OCI-LY1 (cell line): ENCODE data around the gene PAFAH1B1.

ENCODE experiments used
- H2AFZ ChIP-seq: fragments of 200-600 bp; sonication (generic), shearing (Covaris generic); 2 replicates; pipeline ENCODE4 v1.6.0; 2014; ENCODE audit warnings: antibody characterized with exemption, mild to moderate bottlenecking, low read length
- H3F3A ChIP-seq: fragments of 200-600 bp; sonication (generic), shearing (Covaris generic); 2 replicates; pipeline ENCODE4 v1.6.0; 2014; ENCODE audit warnings: mild to moderate bottlenecking, antibody characterized with exemption, low read length, moderate library complexity; ENCODE audit not compliant: insufficient read depth
- H3K27ac ChIP-seq: fragments of 200-600 bp; sonication (generic); 2 replicates; pipeline ENCODE4 v1.5.1; 2014; ENCODE audit warnings: low read length, mixed run types, mild to moderate bottlenecking, low read depth; ENCODE audit not compliant: poor library complexity, severe bottlenecking
- H3K27me3 ChIP-seq: fragments of 200-600 bp; sonication (generic); 2 replicates; pipeline ENCODE4 v1.6.0; 2014; ENCODE audit warnings: antibody characterized with exemption, mild to moderate bottlenecking, low read length, moderate library complexity; ENCODE audit not compliant: insufficient read depth
- H3K36me3 ChIP-seq: fragments of 200-600 bp; sonication (generic); 2 replicates; pipeline ENCODE4 v1.6.1; 2014; ENCODE audit warnings: mild to moderate bottlenecking, antibody characterized with exemption, low read length, moderate library complexity, mixed read lengths; ENCODE audit not compliant: insufficient read depth
- H3K4me1 ChIP-seq: fragments of 200-600 bp; sonication (generic); 2 replicates; pipeline ENCODE4 v1.5.1; 2014; ENCODE audit warnings: mild to moderate bottlenecking, low read length, moderate library complexity; ENCODE audit not compliant: insufficient read depth, severe bottlenecking
- H3K4me2 ChIP-seq: fragments of 200-600 bp; sonication (generic), shearing (Covaris generic); 2 replicates; pipeline ENCODE4 v1.6.1; 2014; ENCODE audit warnings: low read length
- H3K4me3 ChIP-seq: fragments of 200-600 bp; sonication (generic); 2 replicates; pipeline ENCODE4 v1.5.1; 2014; ENCODE audit warnings: low read length, low read depth, mild to moderate bottlenecking, mixed read lengths; ENCODE audit not compliant: poor library complexity, severe bottlenecking
- H3K79me2 ChIP-seq: fragments of 200-600 bp; shearing (Covaris generic); 2 replicates; pipeline ENCODE4 v1.6.1; 2016; ENCODE audit warnings: mixed run types, low read length, mixed read lengths; ENCODE audit not compliant: insufficient read depth
- H3K9ac ChIP-seq: fragments of 200-600 bp; sonication (generic), shearing (Covaris generic); 2 replicates; pipeline ENCODE4 v1.6.1; 2014; ENCODE audit warnings: mild to moderate bottlenecking, low read length, mixed read lengths
- H3K9me2 ChIP-seq: fragments of 200-600 bp; sonication (generic), shearing (Covaris generic); 2 replicates; pipeline ENCODE4 v1.6.1; 2014; ENCODE audit warnings: low read depth, mild to moderate bottlenecking, low read length, mixed read lengths
- H3K9me3 ChIP-seq: fragments of 200-600 bp; shearing (Covaris generic); 2 replicates; pipeline ENCODE4 v1.6.1; 2014; ENCODE audit warnings: low read length, mixed read lengths
- H4K20me1 ChIP-seq: fragments of 200-600 bp; sonication (generic), shearing (Covaris generic); 2 replicates; pipeline ENCODE4 v1.6.0; 2016; ENCODE audit warnings: mild to moderate bottlenecking, low read length; ENCODE audit not compliant: insufficient read depth
- EZH2 ChIP-seq: fragments of 200-600 bp; sonication (generic), shearing (Covaris generic); IDR thresholded peaks from 2 replicates; pipeline ENCODE4 v1.8.0; 2017; ENCODE audit warnings: borderline replicate concordance, mixed run types, mild to moderate bottlenecking, antibody characterized with exemption, low read length, moderate library complexity, mixed read lengths
- TF ChIP-seq, protein P1 (sequence below): fragments of 200-600 bp; sonication (generic), shearing (Covaris generic); IDR thresholded peaks from 2 replicates; pipeline ENCODE4 v1.5.1; 2017; ENCODE audit warnings: mild to moderate bottlenecking, antibody characterized with exemption, low read length, moderate library complexity, mixed read lengths

PAFAH1B1 gene

DNA sequence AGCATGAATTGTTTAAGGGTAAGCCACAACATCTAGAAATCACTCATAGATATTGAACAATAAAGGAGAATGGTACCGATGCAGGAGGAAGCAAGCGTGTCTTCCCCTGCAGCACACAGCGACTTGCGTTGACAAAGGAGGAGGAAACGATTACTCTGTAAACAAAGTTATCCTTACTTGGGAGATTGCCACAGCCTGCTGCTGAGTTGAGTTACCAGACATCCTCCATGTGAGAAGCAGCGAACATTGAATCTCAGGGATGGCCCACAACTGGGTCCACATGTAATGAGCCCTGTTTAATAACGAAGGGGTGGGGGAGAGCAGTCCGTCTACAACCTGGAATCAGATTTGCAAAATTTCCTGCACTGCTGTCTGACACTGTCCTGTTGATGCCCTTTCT, 90.5 kb downstream of the PAFAH1B1 start:
- Histone ChIP-seq H3K4me2 (no peak overlapping the region), H3K79me2 (no peaks in the 10 kb centered on the region), H3K9ac (no peak overlapping the region), H3K9me2 (no peaks in the 10 kb centered on the region), H3K9me3 (no peaks in the 10 kb centered on the region), H4K20me1 (no peaks in the 10 kb centered on the region), H3F3A (no peaks in the 10 kb centered on the region), H3K27me3 (no peaks in the 10 kb centered on the region), H3K4me1 (peaks cover 7% of the 10 kb centered on the region), H3K36me3 (peaks cover 59% of the 10 kb centered on the region), H3K27ac (no peak overlapping the region), H3K4me3 (no peak overlapping the region), H2AFZ (no peak overlapping the region)
- TF ChIP-seq, protein P1, sequence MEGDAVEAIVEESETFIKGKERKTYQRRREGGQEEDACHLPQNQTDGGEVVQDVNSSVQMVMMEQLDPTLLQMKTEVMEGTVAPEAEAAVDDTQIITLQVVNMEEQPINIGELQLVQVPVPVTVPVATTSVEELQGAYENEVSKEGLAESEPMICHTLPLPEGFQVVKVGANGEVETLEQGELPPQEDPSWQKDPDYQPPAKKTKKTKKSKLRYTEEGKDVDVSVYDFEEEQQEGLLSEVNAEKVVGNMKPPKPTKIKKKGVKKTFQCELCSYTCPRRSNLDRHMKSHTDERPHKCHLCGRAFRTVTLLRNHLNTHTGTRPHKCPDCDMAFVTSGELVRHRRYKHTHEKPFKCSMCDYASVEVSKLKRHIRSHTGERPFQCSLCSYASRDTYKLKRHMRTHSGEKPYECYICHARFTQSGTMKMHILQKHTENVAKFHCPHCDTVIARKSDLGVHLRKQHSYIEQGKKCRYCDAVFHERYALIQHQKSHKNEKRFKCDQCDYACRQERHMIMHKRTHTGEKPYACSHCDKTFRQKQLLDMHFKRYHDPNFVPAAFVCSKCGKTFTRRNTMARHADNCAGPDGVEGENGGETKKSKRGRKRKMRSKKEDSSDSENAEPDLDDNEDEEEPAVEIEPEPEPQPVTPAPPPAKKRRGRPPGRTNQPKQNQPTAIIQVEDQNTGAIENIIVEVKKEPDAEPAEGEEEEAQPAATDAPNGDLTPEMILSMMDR = no peak
- TF ChIP-seq EZH2 = no peak

DNA sequence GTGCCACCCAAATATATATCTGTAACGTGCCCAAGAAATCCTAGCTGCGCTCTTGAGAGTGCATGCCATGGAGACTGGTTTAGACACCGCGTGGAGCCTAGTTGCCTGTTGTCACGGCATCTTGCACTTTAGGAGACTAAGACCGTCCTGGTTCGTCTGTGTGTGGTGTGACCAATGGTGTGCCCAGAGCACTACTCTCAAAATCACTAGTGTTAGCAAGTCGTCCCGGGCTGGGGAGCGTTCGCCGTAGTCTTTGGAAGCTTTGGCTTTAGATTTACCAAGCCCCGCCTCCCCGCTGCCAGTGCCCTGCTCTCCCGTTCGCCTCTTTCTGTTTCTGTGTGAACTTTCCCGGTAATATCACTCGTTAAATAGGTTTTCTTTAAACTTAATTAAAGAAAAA, 91.1 kb downstream of the PAFAH1B1 start:
- Histone ChIP-seq H3K9ac (no peak overlapping the region), H3K27ac (no peak overlapping the region), H2AFZ (no peak overlapping the region), H4K20me1 (no peaks in the 10 kb centered on the region), H3K4me2 (no peak overlapping the region), H3K36me3 (peaks cover 56% of the 10 kb centered on the region), H3F3A (no peaks in the 10 kb centered on the region), H3K4me3 (no peak overlapping the region), H3K9me2 (no peaks in the 10 kb centered on the region), H3K9me3 (no peaks in the 10 kb centered on the region), H3K79me2 (no peaks in the 10 kb centered on the region), H3K27me3 (no peaks in the 10 kb centered on the region), H3K4me1 (peaks cover 13% of the 10 kb centered on the region)
- no peak for TF ChIP-seq EZH2
- TF ChIP-seq, protein P1 = no peak

DNA sequence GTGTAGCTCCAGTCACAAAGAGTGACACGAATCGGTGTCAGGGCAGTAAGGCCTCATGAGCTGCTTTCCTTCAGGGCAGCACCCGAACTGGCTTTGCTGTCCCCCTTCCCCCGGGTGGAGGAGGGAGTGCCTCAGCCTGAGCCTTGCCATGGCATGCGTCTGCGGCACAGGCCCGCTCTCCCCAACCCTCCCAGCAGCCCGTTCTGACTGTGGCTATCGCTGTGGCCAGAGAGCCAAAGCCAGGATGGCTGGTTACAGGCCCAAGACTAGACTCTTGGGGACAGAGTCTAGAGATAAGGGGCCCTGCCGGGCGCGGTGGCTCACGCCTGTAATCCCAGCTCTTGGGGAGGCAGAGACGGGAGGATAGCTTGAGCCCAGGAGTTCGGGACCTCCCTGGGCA, 92.2 kb downstream of the PAFAH1B1 start:
- H3K79me2 ChIP-seq = no peaks in the 10 kb centered on the region
- no peak overlapping the region for H3K27ac ChIP-seq
- H3K27me3 ChIP-seq = no peaks in the 10 kb centered on the region
- no peak overlapping the region for H3K4me3 ChIP-seq
- no peak overlapping the region for H2AFZ ChIP-seq
- TF ChIP-seq, protein P1 = no peak
- TF ChIP-seq EZH2 = no peak
- no peaks in the 10 kb centered on the region for H3F3A ChIP-seq
- H3K36me3 ChIP-seq = peaks cover 47% of the 10 kb centered on the region
- H3K9ac ChIP-seq = no peak overlapping the region
- no peak overlapping the region for H3K4me2 ChIP-seq
- no peaks in the 10 kb centered on the region for H3K9me2 ChIP-seq
- H3K4me1 ChIP-seq = peaks cover 25% of the 10 kb centered on the region
- no peaks in the 10 kb centered on the region for H4K20me1 ChIP-seq
- no peaks in the 10 kb centered on the region for H3K9me3 ChIP-seq
